HG02588 (cell line): ENCODE data around the gene GTF2H4.

ENCODE experiments used
- ATAC-seq: cut with Tn5 transposase; IDR thresholded peaks from one replicate; pipeline ENCODE4 v1.9.1; 2021; ENCODE audit warnings: mild to moderate bottlenecking, moderate library complexity; ENCODE audit not compliant: unreplicated experiment

The GTF2H4 gene

GRCh38 chr6:30882204-30882758 is 25.7 kb upstream of the GTF2H4 start:
- ATAC-seq, result no peak

DNA sequence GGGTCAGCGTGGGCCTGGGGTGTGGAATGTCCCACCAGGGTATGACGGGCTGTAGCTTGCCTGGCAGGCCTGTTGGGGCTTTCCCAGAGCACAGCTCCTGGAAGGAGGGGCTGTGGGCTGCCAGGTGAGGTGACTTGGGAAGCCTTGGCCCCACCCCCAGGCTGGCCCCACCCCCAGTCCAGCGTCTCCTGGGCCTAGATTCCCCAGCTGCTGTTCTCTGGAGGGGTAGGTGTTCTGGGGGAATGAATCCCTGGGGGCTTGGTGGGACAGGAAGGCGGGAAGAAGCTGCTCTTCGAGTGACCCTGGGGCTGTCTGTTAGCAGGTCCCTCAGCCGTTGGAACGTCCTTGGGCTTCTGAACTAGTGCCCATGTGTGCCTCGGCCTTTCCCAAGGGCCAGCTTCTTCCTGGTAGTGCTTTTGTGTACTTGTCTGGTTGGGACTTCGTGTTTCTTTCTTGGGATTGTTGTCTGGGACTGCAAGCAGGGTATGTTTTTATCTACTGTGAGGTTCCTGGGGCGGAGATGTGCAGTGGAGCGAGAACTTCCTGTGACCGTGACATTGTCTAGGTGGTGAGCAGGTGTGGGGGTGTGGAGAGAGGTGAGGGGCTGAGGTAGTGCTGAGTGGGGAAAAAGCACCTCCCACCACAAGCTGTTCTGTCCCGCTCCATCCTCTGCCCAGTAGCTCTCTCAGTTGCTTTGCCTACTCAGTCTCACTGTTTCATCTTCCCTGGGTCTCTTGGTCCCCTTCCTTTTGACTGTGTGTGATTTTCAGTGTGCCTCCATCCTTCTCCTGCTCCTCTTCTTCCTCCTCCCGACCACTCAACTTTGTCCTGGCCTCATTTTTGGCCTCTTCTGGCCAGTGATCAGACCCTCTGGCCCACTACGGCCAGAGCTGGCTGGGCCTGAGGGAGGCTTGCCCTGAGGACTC is 25.0 kb upstream of the GTF2H4 start:
- no peak for ATAC-seq

DNA sequence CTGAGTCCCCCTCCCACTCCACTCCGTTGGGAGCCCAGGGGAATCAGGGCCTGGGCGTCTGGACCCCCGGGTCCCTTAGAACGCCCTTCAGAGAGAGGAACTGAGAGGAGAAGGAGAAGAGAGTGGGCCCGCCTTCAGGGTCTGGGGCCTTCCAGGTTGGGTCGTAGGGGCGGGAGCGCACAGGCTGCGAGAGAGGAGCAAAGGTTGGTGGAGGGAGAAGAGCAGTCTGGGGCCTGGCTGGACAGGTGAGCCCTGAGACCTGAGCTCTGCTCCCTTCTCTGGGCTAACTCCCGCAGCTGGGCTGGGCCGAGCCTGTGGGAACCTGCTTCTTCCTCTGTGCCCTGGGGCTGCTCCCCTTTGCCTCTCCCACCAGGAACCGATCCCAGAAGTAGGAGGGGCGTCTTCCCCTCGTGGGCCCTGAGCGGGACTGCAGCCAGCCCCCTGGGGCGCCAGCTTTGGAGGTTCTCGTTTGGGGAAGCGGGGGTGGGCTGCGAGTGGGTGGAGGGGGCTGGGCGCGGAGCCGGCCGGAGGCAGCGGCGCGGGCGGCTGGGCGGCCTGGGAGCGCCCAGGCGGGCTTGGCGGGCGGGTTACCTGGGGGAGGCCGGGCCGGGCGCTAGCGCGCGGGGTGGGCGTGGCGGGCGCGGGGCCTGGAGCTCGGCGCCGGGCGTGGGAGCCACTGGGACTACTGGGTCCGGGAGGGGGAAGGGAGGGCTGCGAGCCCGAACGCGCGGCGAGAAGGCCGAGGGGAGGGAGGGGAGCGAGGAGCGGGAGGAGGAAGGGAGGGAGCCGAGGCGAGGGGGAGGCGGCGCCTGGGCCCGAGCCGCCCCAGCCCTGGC is 24.1 kb upstream of the GTF2H4 start, which contains the start of gene DDR1:
DDR1 (plus strand) TSS at position 835 of the 836 bp plus-strand sequence. CDS start 4,211 bp downstream, outside the sequence.
- ATAC-seq, result no peak

GRCh38 chr6:30884521-30885480 is 23.2 kb upstream of the GTF2H4 start:
- ATAC-seq, result no peak

- ATAC-seq, result no peak
Measured at GRCh38 chr6:30885481-30885998, 22.5 kb upstream of the GTF2H4 start.

GRCh38 chr6:30885999-30886896 is 21.8 kb upstream of the GTF2H4 start:
- ATAC-seq, result no peak

DNA sequence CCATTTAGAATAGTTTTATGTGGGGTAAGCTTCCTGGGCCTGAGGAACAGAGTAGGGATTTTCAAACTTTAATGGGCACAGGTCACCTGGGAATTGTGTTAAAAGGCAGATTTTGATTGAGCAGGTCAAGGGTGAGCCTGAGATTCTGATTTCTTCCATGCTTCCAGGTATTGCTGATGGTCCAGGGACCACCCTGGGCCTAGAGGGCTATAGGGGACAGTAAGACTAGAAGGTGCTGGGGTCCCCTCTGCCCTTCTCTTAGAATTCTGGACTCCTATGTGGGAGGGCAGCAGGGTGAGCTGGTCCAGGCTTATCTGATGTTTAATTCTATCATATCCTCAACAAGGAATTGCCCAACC is 21.1 kb upstream of the GTF2H4 start:
- ATAC-seq, result no peak

GRCh38 chr6:30887901-30888815 is 19.8 kb upstream of the GTF2H4 start:
- no peak for ATAC-seq

DNA sequence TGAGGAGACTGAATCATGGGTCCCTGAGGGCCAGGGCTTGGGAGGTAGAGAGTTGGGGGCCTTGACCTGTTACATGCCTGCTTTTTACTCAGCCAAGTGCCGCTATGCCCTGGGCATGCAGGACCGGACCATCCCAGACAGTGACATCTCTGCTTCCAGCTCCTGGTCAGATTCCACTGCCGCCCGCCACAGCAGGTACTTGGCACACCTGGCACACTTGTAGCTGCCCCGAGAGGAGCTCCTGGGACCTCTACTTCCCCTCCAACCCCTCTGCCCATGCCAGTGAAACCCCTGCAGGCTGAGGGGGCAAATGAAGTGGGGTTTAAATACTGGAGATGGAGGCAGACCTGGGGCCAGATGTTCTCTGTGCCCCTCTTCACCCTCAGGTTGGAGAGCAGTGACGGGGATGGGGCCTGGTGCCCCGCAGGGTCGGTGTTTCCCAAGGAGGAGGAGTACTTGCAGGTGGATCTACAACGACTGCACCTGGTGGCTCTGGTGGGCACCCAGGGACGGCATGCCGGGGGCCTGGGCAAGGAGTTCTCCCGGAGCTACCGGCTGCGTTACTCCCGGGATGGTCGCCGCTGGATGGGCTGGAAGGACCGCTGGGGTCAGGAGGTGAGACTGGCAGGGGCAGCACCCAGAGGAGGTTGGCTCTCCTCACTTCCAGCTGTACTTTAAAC is 19.1 kb upstream of the GTF2H4 start:
- no peak for ATAC-seq

- ATAC-seq, result no peak
Measured at GRCh38 chr6:30889496-30889885, 18.5 kb upstream of the GTF2H4 start.

DNA sequence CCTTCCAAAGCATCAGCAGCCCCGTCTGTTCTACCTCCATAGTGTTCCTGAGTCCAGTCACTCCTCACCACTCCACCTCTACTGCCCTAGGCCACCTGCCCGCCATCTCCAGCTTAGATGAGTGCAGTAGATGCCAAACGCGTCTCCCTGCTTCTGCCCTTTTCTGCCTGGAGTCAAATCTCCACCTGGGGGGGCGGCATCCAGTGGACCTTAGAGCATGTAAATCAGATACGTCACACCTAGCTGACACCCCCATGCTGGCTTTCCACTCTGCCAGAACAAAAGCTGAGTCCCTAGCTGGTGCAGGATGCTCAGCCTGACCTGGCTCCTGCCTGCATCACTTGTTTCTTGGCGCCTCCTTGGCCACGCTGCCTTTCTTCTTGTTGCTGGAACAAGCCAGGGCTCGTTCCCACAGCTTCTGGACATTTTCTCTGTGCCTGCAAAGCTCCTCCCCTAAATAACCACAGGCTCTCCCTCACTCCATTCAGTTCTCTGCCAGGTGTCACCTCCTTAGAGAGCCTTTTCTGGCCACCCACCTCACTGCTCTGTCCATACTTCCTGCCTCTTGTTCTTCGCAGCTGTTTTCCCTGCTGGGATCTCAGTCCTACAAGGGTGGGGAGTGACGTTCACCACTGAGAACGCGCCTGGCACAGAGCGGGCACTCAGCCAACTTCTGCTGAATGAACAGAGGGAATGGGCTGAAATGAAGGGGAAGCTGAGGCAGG is 17.9 kb upstream of the GTF2H4 start:
- ATAC-seq, result no peak

- no peak for ATAC-seq
Measured at GRCh38 chr6:30890646-30891449, 17.2 kb upstream of the GTF2H4 start.

DNA sequence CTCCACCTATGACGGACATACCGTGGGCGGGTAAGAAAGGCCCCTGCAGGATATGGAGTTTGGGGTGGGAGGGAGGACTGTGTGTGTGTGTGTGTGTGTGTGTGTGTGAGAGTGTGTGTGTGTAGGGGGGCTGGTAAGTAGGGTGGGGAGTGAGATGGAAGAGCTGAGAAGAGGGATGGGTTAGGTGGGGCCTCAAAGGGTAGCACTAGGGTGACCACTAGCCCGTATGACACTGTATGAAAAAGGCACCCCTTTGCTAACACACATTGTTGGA is 16.6 kb upstream of the GTF2H4 start:
- ATAC-seq, result no peak

DNA sequence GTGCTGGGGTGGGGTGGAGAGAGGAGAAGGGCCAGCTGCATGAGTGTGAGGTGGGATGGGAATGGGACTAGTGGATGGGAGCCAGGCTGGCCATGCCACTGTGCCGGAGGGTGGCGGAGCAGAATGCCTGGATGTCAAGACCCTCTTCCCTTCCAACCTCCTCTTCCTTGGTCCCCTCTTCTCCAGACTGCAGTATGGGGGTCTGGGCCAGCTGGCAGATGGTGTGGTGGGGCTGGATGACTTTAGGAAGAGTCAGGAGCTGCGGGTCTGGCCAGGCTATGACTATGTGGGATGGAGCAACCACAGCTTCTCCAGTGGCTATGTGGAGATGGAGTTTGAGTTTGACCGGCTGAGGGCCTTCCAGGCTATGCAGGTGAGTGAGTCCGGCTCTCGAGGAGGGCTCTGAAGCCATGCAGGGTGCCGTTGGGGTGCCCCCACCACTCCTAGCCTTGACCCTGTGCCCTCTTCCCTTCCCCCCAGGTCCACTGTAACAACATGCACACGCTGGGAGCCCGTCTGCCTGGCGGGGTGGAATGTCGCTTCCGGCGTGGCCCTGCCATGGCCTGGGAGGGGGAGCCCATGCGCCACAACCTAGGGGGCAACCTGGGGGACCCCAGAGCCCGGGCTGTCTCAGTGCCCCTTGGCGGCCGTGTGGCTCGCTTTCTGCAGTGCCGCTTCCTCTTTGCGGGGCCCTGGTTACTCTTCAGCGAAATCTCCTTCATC is 16.0 kb upstream of the GTF2H4 start:
- no peak for ATAC-seq

DNA sequence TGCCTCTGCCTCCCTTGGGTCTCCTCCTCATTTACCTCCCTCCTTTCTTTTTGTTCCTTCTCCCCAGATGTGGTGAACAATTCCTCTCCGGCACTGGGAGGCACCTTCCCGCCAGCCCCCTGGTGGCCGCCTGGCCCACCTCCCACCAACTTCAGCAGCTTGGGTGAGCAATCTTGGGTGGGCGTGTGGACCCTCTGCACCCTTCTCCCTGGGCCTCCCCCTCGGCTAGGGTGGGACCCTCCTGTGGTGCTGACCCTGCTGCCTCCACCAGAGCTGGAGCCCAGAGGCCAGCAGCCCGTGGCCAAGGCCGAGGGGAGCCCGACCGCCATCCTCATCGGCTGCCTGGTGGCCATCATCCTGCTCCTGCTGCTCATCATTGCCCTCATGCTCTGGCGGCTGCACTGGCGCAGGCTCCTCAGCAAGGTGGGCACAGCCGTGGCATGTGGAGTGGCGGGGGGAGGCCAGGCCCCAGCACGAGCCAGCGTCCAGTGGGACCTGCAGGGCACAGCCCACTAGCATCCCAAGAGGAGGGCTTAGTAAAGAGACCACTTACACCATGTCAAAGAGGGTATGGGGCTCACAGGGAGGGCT is 14.9 kb upstream of the GTF2H4 start:
- ATAC-seq, result no peak
